WTC11 (cell line): Measurements from ENCODE around the gene SMYD3. TPM values are rescaled to one million over a fixed set of nuclear protein-coding genes. Genes with fewer than 3 reads are reported as not detected.
A peak's percentile ranks its signal among the peaks of the same experiment; 100 is the strongest.

Source experiments
- ATAC-seq: fragments of 200-7000 bp; cut with Tn5 transposase; 2 replicates; pipeline ENCODE4 v1.10.0; 2021; ENCODE audit warnings: mild to moderate bottlenecking, moderate library complexity
- CTCF ChIA-PET: fragments of 300-600 bp; sonication (Branson Sonifier 250); formaldehyde crosslinking; loops from one replicate; lab custom pipeline; 2021; ENCODE audit warnings: antibody characterized with exemption; lab: Charles Lee
- POLR2A ChIA-PET: fragments of 350-600 bp; sonication (Branson Sonifier 250); formaldehyde crosslinking; loops from one replicate; lab custom pipeline; 2021; ENCODE audit warnings: antibody characterized with exemption; lab: Charles Lee
- DNase-seq: peaks from one replicate; pipeline ENCODE4 v3.0.0; 2021; ENCODE audit warnings: low spot score
- H3K27ac Mint-ChIP-seq: 2 replicates; pipeline ENCODE4 v1.8.0; 2021; ENCODE audit warnings: mixed read lengths
- H3K27me3 Mint-ChIP-seq: 2 replicates; pipeline ENCODE4 v1.8.0; 2021; ENCODE audit warnings: low read depth, mild to moderate bottlenecking, moderate library complexity, mixed read lengths
- H3K36me3 Mint-ChIP-seq: 2 replicates; pipeline ENCODE4 v1.8.0; 2021; ENCODE audit warnings: mixed read lengths
- H3K4me1 Mint-ChIP-seq: 2 replicates; pipeline ENCODE4 v1.8.0; 2022; ENCODE audit warnings: mixed read lengths
- H3K4me3 Mint-ChIP-seq: 2 replicates; pipeline ENCODE4 v1.8.0; 2021; ENCODE audit warnings: mild to moderate bottlenecking, moderate library complexity, mixed read lengths
- H3K9me3 Mint-ChIP-seq: 2 replicates; pipeline ENCODE4 v1.8.0; 2021; ENCODE audit warnings: mixed read lengths
- ARID4B ChIP-seq: sonication (generic); formaldehyde crosslinking; IDR thresholded peaks from 2 replicates; pipeline ENCODE4 v1.8.0; 2023; ENCODE audit warnings: missing genetic modification reagents, mild to moderate bottlenecking, borderline replicate concordance
- ATF3 ChIP-seq: sonication (generic); formaldehyde crosslinking; conservative IDR thresholded peaks from 2 replicates; pipeline ENCODE4 v1.8.1; 2022; ENCODE audit warnings: mild to moderate bottlenecking, missing genetic modification reagents
- CTCF ChIP-seq: fragments of 200-600 bp; IDR thresholded peaks from 2 replicates; pipeline ENCODE4 v1.8.0; 2022; ENCODE audit warnings: antibody characterized with exemption
- E2F5 ChIP-seq: sonication (generic); formaldehyde crosslinking; IDR thresholded peaks from 2 replicates; pipeline ENCODE4 v1.8.1; 2022; ENCODE audit warnings: mild to moderate bottlenecking, moderate library complexity, missing genetic modification reagents
- ETV6 ChIP-seq: sonication (generic); formaldehyde crosslinking; IDR thresholded peaks from 2 replicates; pipeline ENCODE4 v1.8.1; 2022; ENCODE audit warnings: mild to moderate bottlenecking, missing genetic modification reagents
- FOXP1 ChIP-seq: sonication (generic); formaldehyde crosslinking; IDR thresholded peaks from 2 replicates; pipeline ENCODE4 v1.8.0; 2022; ENCODE audit warnings: missing genetic modification reagents, mild to moderate bottlenecking, moderate library complexity, borderline replicate concordance
- GABPB1 ChIP-seq: sonication (generic); formaldehyde crosslinking; IDR thresholded peaks from 2 replicates; pipeline ENCODE4 v1.8.1; 2023; ENCODE audit warnings: mild to moderate bottlenecking, missing genetic modification reagents
- IRF1 ChIP-seq: sonication (generic); formaldehyde crosslinking; IDR thresholded peaks from 2 replicates; pipeline ENCODE4 v1.8.0; 2023; ENCODE audit warnings: missing genetic modification reagents
- MAX ChIP-seq: sonication (generic); formaldehyde crosslinking; IDR thresholded peaks from 2 replicates; pipeline ENCODE4 v1.8.0; 2022; ENCODE audit warnings: mild to moderate bottlenecking, missing genetic modification reagents
- NFE2L1 ChIP-seq: sonication (generic); formaldehyde crosslinking; IDR thresholded peaks from 2 replicates; pipeline ENCODE4 v1.8.1; 2023; ENCODE audit warnings: missing genetic modification reagents
- NFYB ChIP-seq: sonication (generic); formaldehyde crosslinking; conservative IDR thresholded peaks from 2 replicates; pipeline ENCODE4 v1.8.0; 2022; ENCODE audit warnings: low read depth, missing genetic modification reagents
- NR2C2 ChIP-seq: sonication (generic); formaldehyde crosslinking; IDR thresholded peaks from 2 replicates; pipeline ENCODE4 v1.8.0; 2022; ENCODE audit warnings: mild to moderate bottlenecking, missing genetic modification reagents
- SP1 ChIP-seq: sonication (generic); formaldehyde crosslinking; conservative IDR thresholded peaks from 2 replicates; pipeline ENCODE4 v1.8.1; 2022; ENCODE audit warnings: missing genetic modification reagents
- TEAD1 ChIP-seq: sonication (generic); formaldehyde crosslinking; IDR thresholded peaks from 2 replicates; pipeline ENCODE4 v1.8.0; 2022; ENCODE audit warnings: mild to moderate bottlenecking, missing genetic modification reagents
- ZMAT4 ChIP-seq: fragments of 250-450 bp; sonication (Bioruptor Pico); IDR thresholded peaks from 2 replicates; pipeline ENCODE4 v1.9.0; 2021; ENCODE audit warnings: mild to moderate bottlenecking
- ZNF138 ChIP-seq: sonication (generic); formaldehyde crosslinking; conservative IDR thresholded peaks from 2 replicates; pipeline ENCODE4 v1.8.1; 2022; ENCODE audit warnings: mild to moderate bottlenecking, moderate library complexity, missing genetic modification reagents
- ZNF671 ChIP-seq: fragments of 250-450 bp; sonication (Bioruptor Pico); IDR thresholded peaks from 2 replicates; pipeline ENCODE4 v1.8.0; 2021; ENCODE audit warnings: mild to moderate bottlenecking
- total RNA-seq: library from RNA; stranded (reverse); gene quantifications from 3 replicates; pipeline ENCODE4 v1.2.3, GENCODE V29; 2021

SMYD3 gene
- total RNA-seq, 1 experiment from 2014 or later: 21.4 TPM

GRCh38 chr1:246149543-246149942 lies 357.5 kb downstream of the SMYD3 start (continued):
- TF ChIP-seq ATF3 (CRISPR knock-in tag) (no peak), MAX (CRISPR knock-in tag) (no peak), ZNF671 (CRISPR knock-in tag) (no peak), CTCF (no peak), SP1 (no peak), NFE2L1 (CRISPR knock-in tag) (no peak), E2F5 (no peak), IRF1 (no peak), ZNF138 (CRISPR knock-in tag) (no peak), FOXP1 (CRISPR knock-in tag) (no peak), NR2C2 (no peak), NFYB (no peak)

GRCh38 chr1:246147524-246148461 lies 359.3 kb downstream of the SMYD3 start:
- ChIA-PET CTCF (interaction anchor here (1.4 kb wide), 1 partner anchor 12 kb away, joined by 4 read pairs; no protein-coding TSS in a partner anchor), POLR2A (no interaction called here)
- ATAC-seq (peak; percentile 59), DNase-seq (no peak)
- no peak overlapping the region for H3K4me3 Mint-ChIP-seq
- H3K9me3 Mint-ChIP-seq: peaks cover 9% of the 10 kb centered on the region
- H3K4me1 Mint-ChIP-seq: peaks cover 9% of the 10 kb centered on the region
- TF ChIP-seq ZMAT4 (CRISPR knock-in tag): no peak
- TF ChIP-seq GABPB1 (CRISPR knock-in tag): no peak
- H3K36me3 Mint-ChIP-seq: peaks cover 6% of the 10 kb centered on the region
- H3K27me3 Mint-ChIP-seq: no peaks in the 10 kb centered on the region
- no peak overlapping the region for H3K27ac Mint-ChIP-seq

- ChIA-PET CTCF (interaction anchor here (1.4 kb wide), 1 partner anchor 13 kb away, joined by 4 read pairs; no protein-coding TSS in a partner anchor), POLR2A (no interaction called here)
- no peak for DNase-seq
- Mint-ChIP-seq H3K4me3 (no peak overlapping the region), H3K27me3 (no peaks in the 10 kb centered on the region), H3K4me1 (peaks cover 4% of the 10 kb centered on the region), H3K27ac (no peak overlapping the region), H3K36me3 (peaks cover 6% of the 10 kb centered on the region)
- ATAC-seq: no peak
- TF ChIP-seq ETV6 (no peak), ARID4B (CRISPR knock-in tag) (no peak), TEAD1 (CRISPR knock-in tag) (no peak)
- TF ChIP-seq, all 79 proteins: peak for 0
- peaks cover 9% of the 10 kb centered on the region for H3K9me3 Mint-ChIP-seq
Measured at GRCh38 chr1:246146804-246147523, 360.1 kb downstream of the SMYD3 start.
